NCI-H2107 (cell line): Measurements from ENCODE around the gene SERHL2.
"Not testable (repeated sequence)": the region's sequence is repeated elsewhere in the genome, so short reads cannot be mapped to it uniquely, and the experiment has no call there.

ENCODE experiments used
- DNase-seq: peaks from one replicate; lab custom pipeline; 2025; lab: John Stamatoyannopoulos, UW

Gene SERHL2

GRCh38 chr22:42607641-42608040 is 53.9 kb downstream of the SERHL2 start:
- DNase-seq: not testable (repeated sequence)

- no peak for DNase-seq
Measured at GRCh38 chr22:42608136-42608822, 54.5 kb downstream of the SERHL2 start.

- no peak for DNase-seq
Measured at GRCh38 chr22:42608823-42609361, 55.1 kb downstream of the SERHL2 start.

- no peak for DNase-seq
Measured at GRCh38 chr22:42610186-42610585, 56.4 kb downstream of the SERHL2 start.

GRCh38 chr22:42611051-42611450 is 57.3 kb downstream of the SERHL2 start:
- no peak for DNase-seq

GRCh38 chr22:42612336-42612735 is 58.6 kb downstream of the SERHL2 start:
- DNase-seq: no peak

GRCh38 chr22:42613872-42614301 is 60.1 kb downstream of the SERHL2 start:
- DNase-seq: no peak

- peak; percentile 91 for DNase-seq
Measured at GRCh38 chr22:42614312-42615091, 60.7 kb downstream of the SERHL2 start, which contains the start of gene POLDIP3. Gene POLDIP3 (minus strand): TSS chr22:42614883. CDS start chr22:42614857, 26 bp downstream.

- DNase-seq: peak; percentile 66
Measured at GRCh38 chr22:42615092-42615859, 61.5 kb downstream of the SERHL2 start.

- not testable (repeated sequence) for DNase-seq
Measured at GRCh38 chr22:42615860-42616175, 62.1 kb downstream of the SERHL2 start.

- no peak for DNase-seq
Measured at GRCh38 chr22:42617155-42617983, 63.6 kb downstream of the SERHL2 start.

GRCh38 chr22:42619261-42620063 is 65.7 kb downstream of the SERHL2 start:
- DNase-seq: no peak

- DNase-seq: no peak
Measured at GRCh38 chr22:42620084-42620483, 66.3 kb downstream of the SERHL2 start.

GRCh38 chr22:42621505-42622002 is 67.8 kb downstream of the SERHL2 start:
- DNase-seq: no peak

- DNase-seq: no peak
Measured at GRCh38 chr22:42622061-42622710, 68.4 kb downstream of the SERHL2 start.

- DNase-seq: no peak
Measured at GRCh38 chr22:42623301-42623751, 69.6 kb downstream of the SERHL2 start.
